Right lobe of liver (tissue), 4 donors: Measurements from ENCODE around the gene ARHGEF33.

Experiments used
- POLR2A ChIP-seq: fragments of 450-650 bp; IDR thresholded peaks from one replicate; pipeline ENCODE4 v1.6.1; 2017; ENCODE audit warnings: antibody characterized with exemption, mild to moderate bottlenecking
- TF ChIP-seq, protein P1 (sequence below), 4 donors: fragments of 200-600 bp in 3 of 4; fragments of 450-650 bp in 1 of 4; IDR thresholded peaks; one replicate each; pipeline versions ENCODE4 v1.5.1 to v1.8.0; 2016 to 2022; ENCODE audit warnings: antibody characterized with exemption in 4 of 4, mild to moderate bottlenecking in 2 of 4
- donor health status: DM: no; HTN: no; CAD: no.
- donor health status: DM: no; HTN: no; CAD: no.
- donor health status: DM: no; HTN: yes; CAD: no.

DNA sequence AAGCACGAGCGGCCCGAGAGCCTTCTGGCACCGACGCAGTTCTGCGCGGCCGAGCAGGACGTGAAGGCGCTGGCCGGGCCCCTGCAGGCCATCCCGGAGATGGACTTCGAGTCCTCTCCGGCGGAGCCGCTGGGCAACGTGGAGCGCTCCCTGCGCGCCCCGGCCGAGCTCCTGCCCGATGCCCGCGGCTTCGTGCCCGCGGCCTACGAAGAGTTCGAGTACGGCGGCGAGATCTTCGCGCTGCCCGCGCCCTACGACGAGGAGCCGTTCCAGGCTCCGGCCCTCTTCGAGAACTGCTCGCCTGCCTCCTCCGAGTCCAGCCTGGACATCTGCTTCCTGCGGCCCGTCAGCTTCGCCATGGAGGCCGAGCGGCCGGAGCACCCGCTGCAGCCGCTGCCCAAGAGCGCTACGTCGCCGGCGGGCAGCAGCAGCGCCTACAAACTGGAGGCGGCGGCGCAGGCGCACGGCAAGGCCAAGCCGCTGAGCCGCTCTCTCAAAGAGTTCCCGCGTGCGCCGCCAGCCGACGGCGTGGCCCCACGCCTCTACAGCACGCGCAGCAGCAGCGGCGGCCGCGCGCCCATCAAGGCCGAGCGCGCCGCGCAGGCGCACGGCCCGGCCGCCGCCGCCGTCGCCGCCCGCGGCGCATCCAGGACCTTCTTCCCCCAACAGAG lies 70.4 kb downstream of the ARHGEF33 start:
- TF ChIP-seq, protein P1, sequence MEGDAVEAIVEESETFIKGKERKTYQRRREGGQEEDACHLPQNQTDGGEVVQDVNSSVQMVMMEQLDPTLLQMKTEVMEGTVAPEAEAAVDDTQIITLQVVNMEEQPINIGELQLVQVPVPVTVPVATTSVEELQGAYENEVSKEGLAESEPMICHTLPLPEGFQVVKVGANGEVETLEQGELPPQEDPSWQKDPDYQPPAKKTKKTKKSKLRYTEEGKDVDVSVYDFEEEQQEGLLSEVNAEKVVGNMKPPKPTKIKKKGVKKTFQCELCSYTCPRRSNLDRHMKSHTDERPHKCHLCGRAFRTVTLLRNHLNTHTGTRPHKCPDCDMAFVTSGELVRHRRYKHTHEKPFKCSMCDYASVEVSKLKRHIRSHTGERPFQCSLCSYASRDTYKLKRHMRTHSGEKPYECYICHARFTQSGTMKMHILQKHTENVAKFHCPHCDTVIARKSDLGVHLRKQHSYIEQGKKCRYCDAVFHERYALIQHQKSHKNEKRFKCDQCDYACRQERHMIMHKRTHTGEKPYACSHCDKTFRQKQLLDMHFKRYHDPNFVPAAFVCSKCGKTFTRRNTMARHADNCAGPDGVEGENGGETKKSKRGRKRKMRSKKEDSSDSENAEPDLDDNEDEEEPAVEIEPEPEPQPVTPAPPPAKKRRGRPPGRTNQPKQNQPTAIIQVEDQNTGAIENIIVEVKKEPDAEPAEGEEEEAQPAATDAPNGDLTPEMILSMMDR (IDR thresholded peaks at IDR 0.05) = peak in 1 of 4 donors; percentile 20
- TF ChIP-seq POLR2A = no peak
